K562 (cell line): ENCODE results near the gene EFCAB9.

ENCODE experiments used
- CHD2 ChIP-seq: IDR thresholded peaks from 2 replicates; pipeline ENCODE4 v1.6.1; 2011; ENCODE audit warnings: low read depth, low read length
- FOXK1 ChIP-seq: sonication (generic); formaldehyde crosslinking; IDR thresholded peaks from 2 replicates; pipeline ENCODE4 v1.8.0; 2022; ENCODE audit warnings: missing genetic modification reagents, mild to moderate bottlenecking, borderline replicate concordance
- GABPB1 ChIP-seq: sonication (generic); formaldehyde crosslinking; IDR thresholded peaks from 2 replicates; pipeline ENCODE4 v1.8.0; 2022; ENCODE audit warnings: mild to moderate bottlenecking, missing genetic modification reagents
- GATA2 ChIP-seq: sonication (generic); formaldehyde crosslinking; IDR thresholded peaks from 2 replicates; pipeline ENCODE4 v1.4.0; 2020; ENCODE audit warnings: mild to moderate bottlenecking, missing genetic modification reagents
- MEIS2 ChIP-seq: fragments of 450-650 bp; IDR thresholded peaks from 2 replicates; pipeline ENCODE4 v1.6.1; 2014; ENCODE audit warnings: mild to moderate bottlenecking; ENCODE audit not compliant: partially characterized antibody
- RFX1 ChIP-seq: fragments of 450-650 bp; IDR thresholded peaks from 2 replicates; pipeline ENCODE4 v1.6.1; 2016; ENCODE audit warnings: mild to moderate bottlenecking, moderate library complexity
- TAF1 ChIP-seq: IDR thresholded peaks from 2 replicates; pipeline ENCODE4 v1.6.1; 2011; ENCODE audit warnings: mild to moderate bottlenecking, low read length, moderate library complexity; ENCODE audit not compliant: insufficient read depth, control insufficient read depth, severe bottlenecking; ENCODE audit errors: extremely low read depth
- ZNF12 ChIP-seq: sonication (generic); formaldehyde crosslinking; IDR thresholded peaks from 2 replicates; pipeline ENCODE4 v1.4.0; 2020; ENCODE audit warnings: mild to moderate bottlenecking, missing genetic modification reagents
- TF ChIP-seq, protein P1 (sequence below): sonication (generic); formaldehyde crosslinking; IDR thresholded peaks from 2 replicates; pipeline ENCODE4 v1.5.0; 2020; ENCODE audit warnings: missing genetic modification reagents
- TF ChIP-seq, protein P2 (sequence below), 3 experiments: IDR thresholded peaks in 2 of 3; conservative IDR thresholded peaks in 1 of 3; 2 replicates each; pipeline ENCODE4 v1.5.1; 2011 to 2012; ENCODE audit warnings: low read length in 3 of 3, mild to moderate bottlenecking in 3 of 3, control low read depth in 2 of 3, improper control_type of control experiment in 1 of 3, inconsistent platforms in 1 of 3, low read depth in 1 of 3, mixed read lengths in 1 of 3, moderate library complexity in 1 of 3; ENCODE audit not compliant: insufficient read depth in 2 of 3

- TF ChIP-seq, protein P1, sequence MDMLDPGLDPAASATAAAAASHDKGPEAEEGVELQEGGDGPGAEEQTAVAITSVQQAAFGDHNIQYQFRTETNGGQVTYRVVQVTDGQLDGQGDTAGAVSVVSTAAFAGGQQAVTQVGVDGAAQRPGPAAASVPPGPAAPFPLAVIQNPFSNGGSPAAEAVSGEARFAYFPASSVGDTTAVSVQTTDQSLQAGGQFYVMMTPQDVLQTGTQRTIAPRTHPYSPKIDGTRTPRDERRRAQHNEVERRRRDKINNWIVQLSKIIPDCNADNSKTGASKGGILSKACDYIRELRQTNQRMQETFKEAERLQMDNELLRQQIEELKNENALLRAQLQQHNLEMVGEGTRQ = no peak
- TF ChIP-seq GATA2 (CRISPR knock-in tag) (no peak), CHD2 (no peak), MEIS2 (no peak), ZNF12 (no peak), TAF1 (no peak), FOXK1 (CRISPR knock-in tag) (no peak), RFX1 (no peak), GABPB1 (no peak)
- TF ChIP-seq, protein P2, sequence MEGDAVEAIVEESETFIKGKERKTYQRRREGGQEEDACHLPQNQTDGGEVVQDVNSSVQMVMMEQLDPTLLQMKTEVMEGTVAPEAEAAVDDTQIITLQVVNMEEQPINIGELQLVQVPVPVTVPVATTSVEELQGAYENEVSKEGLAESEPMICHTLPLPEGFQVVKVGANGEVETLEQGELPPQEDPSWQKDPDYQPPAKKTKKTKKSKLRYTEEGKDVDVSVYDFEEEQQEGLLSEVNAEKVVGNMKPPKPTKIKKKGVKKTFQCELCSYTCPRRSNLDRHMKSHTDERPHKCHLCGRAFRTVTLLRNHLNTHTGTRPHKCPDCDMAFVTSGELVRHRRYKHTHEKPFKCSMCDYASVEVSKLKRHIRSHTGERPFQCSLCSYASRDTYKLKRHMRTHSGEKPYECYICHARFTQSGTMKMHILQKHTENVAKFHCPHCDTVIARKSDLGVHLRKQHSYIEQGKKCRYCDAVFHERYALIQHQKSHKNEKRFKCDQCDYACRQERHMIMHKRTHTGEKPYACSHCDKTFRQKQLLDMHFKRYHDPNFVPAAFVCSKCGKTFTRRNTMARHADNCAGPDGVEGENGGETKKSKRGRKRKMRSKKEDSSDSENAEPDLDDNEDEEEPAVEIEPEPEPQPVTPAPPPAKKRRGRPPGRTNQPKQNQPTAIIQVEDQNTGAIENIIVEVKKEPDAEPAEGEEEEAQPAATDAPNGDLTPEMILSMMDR (IDR thresholded peaks at IDR 0.05 in 2 of 3, conservative IDR thresholded peaks at IDR 0.05 in 1 of 3; ENCODE audit: insufficient read depth in 2 of 3, low read depth in 1 of 3, low read length in 3 of 3) = no peak
These were observed 31.0 kb downstream of the EFCAB9 start for GRCh38 chr5:172224996-172225395.
